Adrenal gland (tissue), 12 donors: ENCODE results near the gene B4GALT1. TPM values are rescaled to one million over a fixed set of nuclear protein-coding genes. Genes with fewer than 3 reads are reported as not detected.
A peak's percentile ranks its signal among the peaks of the same experiment; 100 is the strongest.

Experiments used
- DNase-seq, 7 donors: peaks; one replicate each; pipeline ENCODE4 v3.0.0-alpha.2; 2019 to 2020
- H3K27ac ChIP-seq, 5 donors: fragments of 200-600 bp; sonication (generic) in 4 of 5; 1 replicate in 3 of 5; 2 replicates in 2 of 5; pipeline versions ENCODE4 v1.5.1 to v1.8.0; 2016 to 2020; ENCODE audit warnings: mild to moderate bottlenecking in 1 of 5
- H3K27me3 ChIP-seq: fragments of 200-600 bp; 2 replicates; pipeline ENCODE4 v1.8.0; 2021
- H3K36me3 ChIP-seq, 2 donors: fragments of 200-600 bp; replicated peaks in 1 of 2; 1 replicate in 1 of 2; 2 replicates in 1 of 2; pipeline versions ENCODE4 v1.5.1 to v1.8.0; 2018 to 2022
- H3K4me1 ChIP-seq, 2 donors: fragments of 200-600 bp; replicated peaks in 1 of 2; 1 replicate in 1 of 2; 2 replicates in 1 of 2; pipeline versions ENCODE4 v1.5.1 to v1.8.0; 2018 to 2021
- H3K4me3 ChIP-seq, 4 donors: fragments of 200-600 bp; sonication (generic) in 3 of 4; one replicate each; pipeline ENCODE4 v1.5.1; 2016 to 2018
- H3K9me3 ChIP-seq, 3 donors: fragments of 200-600 bp; sonication (generic) in 1 of 3; replicated peaks in 1 of 3; 1 replicate in 2 of 3; 2 replicates in 1 of 3; pipeline versions ENCODE4 v1.5.1 to v1.8.0; 2016 to 2021
- CTCF ChIP-seq, 6 experiments: fragments of 450-650 bp in 4 of 6; fragments of 200-600 bp in 2 of 6; sonication (generic) in 1 of 6; IDR thresholded peaks; 1 replicate in 5 of 6; 2 replicates in 1 of 6; pipeline versions ENCODE4 v1.5.1 to v1.8.0; 2016 to 2021; ENCODE audit warnings: antibody characterized with exemption in 6 of 6, mild to moderate bottlenecking in 2 of 6, moderate library complexity in 1 of 6
- POLR2A ChIP-seq, 2 donors: fragments of 450-650 bp; IDR thresholded peaks; one replicate each; pipeline ENCODE4 v1.6.1; 2017; ENCODE audit warnings: antibody characterized with exemption in 2 of 2, mild to moderate bottlenecking in 2 of 2, moderate library complexity in 1 of 2
- WGBS, 4 donors: extraction: QIAGEN DNeasy Blood & Tissue Kit in 2 of 4; methylation state at CpG; one replicate each; pipeline versions ENCODE4 v1.1.5 to v1.1.7; 2013 to 2017; 5-methylcytosine and 5-hydroxymethylcytosine counted together
- intact Hi-C, 2 donors: fragments of 100-400 bp; cut with DNase I; formaldehyde crosslinking; loops; one replicate each; pipeline versions ENCODE4 v1.14.1 to v1.15.0; 2022 to 2023
- polyA plus RNA-seq, 3 donors: library from polyadenylated mRNA; stranded (reverse); fragments of 200-250 nt in 2 of 3; fragments of 350-450 nt in 1 of 3; fragmentation: Illumina TruSeq in 1 of 3; extraction: RNeasy Lipid Tissue Mini Kit (QIAGEN cat#74804) in 1 of 3; gene quantifications; one replicate each; pipeline ENCODE4 v1.2.3, GENCODE V29; 2013 to 2014
- total RNA-seq, 9 donors: library from RNA; depleted of rRNA in 4 of 9; stranded (reverse); fragments of >200 nt in 4 of 9; fragments of 120-200 nt in 1 of 9; fragmentation: NEBNext Ultra II Directional in 1 of 9; extraction: Animal tissue kit (Norgen Biotek cat#: 25700) in 1 of 9; gene quantifications; one replicate each; pipeline versions ENCODE4 v1.1.0 to v1.2.4, GENCODE V29; 2013 to 2023
- donor health status: healthy with polysubstance abuse.
- donor health status: Bipolar disorder and iron deficiency.
- donor health status: DM: yes; HTN: yes; CAD: no.
- donor health status: DM: no; HTN: no; CAD: no.
- donor health status: DM: no; HTN: no; CAD: no.
- donor health status: DM: yes; HTN: yes; CAD: no.

Gene B4GALT1
- total and polyA plus RNA-seq, 12 donors, result 18.7 to 117 (median 62.7) TPM

- H3K9me3 ChIP-seq, result no peaks in the 10 kb centered on the region
- no peaks in the 10 kb centered on the region for H3K36me3 ChIP-seq
- intact Hi-C loops, result loop anchor here in 1 of 2 donors (10.0 kb wide), 1 partner anchor 72 kb away; no protein-coding TSS in a partner anchor
Measured at GRCh38 chr9:33177086-33177485, 9.9 kb upstream of the B4GALT1 start.

GRCh38 chr9:33175649-33176325, 8.7 kb upstream of the B4GALT1 start:
- Histone ChIP-seq H3K4me1 (peaks cover 15 to 24% of the 10 kb centered on the region in 2 donors), H3K9me3 (no peaks in the 10 kb centered on the region), H3K27ac (no peak overlapping the region), H3K36me3 (no peaks in the 10 kb centered on the region), H3K4me3 (no peak overlapping the region), H3K27me3 (no peaks in the 10 kb centered on the region)
- intact Hi-C loops, result loop anchor here in 1 of 2 donors (10.0 kb wide), 1 partner anchor 71 kb away; no protein-coding TSS in a partner anchor
- DNase-seq, result no peak
- 83 to 87% (median 85%) methylated on average over 6 of the region's 6 CpGs for WGBS, 4 donors
- TF ChIP-seq CTCF (IDR thresholded peaks at IDR 0.05) (no peak), POLR2A (IDR thresholded peaks at IDR 0.05) (no peak)

More at GRCh38 chr9:33177086-33177485, 9.9 kb upstream of the B4GALT1 start:
- no peak for TF ChIP-seq CTCF (IDR thresholded peaks at IDR 0.05)
- no peak for TF ChIP-seq POLR2A (IDR thresholded peaks at IDR 0.05)
- WGBS, 4 donors, result 83 to 87% (median 86%) methylated on average over 4 of the region's 4 CpGs
- no peaks in the 10 kb centered on the region for H3K27me3 ChIP-seq
- H3K4me1 ChIP-seq, result peaks cover 7 to 12% of the 10 kb centered on the region in 2 donors
- H3K27ac ChIP-seq, result no peak overlapping the region
- H3K4me3 ChIP-seq, result no peak overlapping the region
- DNase-seq, result no peak

GRCh38 chr9:33172256-33173238, 5.4 kb upstream of the B4GALT1 start:
- Histone ChIP-seq H3K27ac (peak overlapping the region; percentile 55 to 85 (median 79)), H3K9me3 (no peaks in the 10 kb centered on the region), H3K36me3 (no peaks in the 10 kb centered on the region), H3K4me1 (peaks cover 22 to 37% of the 10 kb centered on the region in 2 donors), H3K27me3 (no peaks in the 10 kb centered on the region), H3K4me3 (no peak overlapping the region)
- 70 to 75% (median 72%) methylated on average over 8 of the region's 8 CpGs for WGBS, 4 donors
- TF ChIP-seq CTCF (IDR thresholded peaks at IDR 0.05) (no peak), POLR2A (IDR thresholded peaks at IDR 0.05) (peak in 1 of 2 donors; percentile 71)
- intact Hi-C loops, result loop anchor here in 1 of 2 donors (10.0 kb wide), 1 partner anchor 68 kb away; no protein-coding TSS in a partner anchor
- DNase-seq, result peak in 5 of 7 donors; percentile 47 to 74 (median 64)
